ENCODE data around the gene DHX34. TPM values are rescaled to one million over a fixed set of nuclear protein-coding genes. Genes with fewer than 3 reads are reported as not detected.
A peak's percentile ranks its signal among the peaks of the same experiment; 100 is the strongest.
"Not testable (repeated sequence)": the region's sequence is repeated elsewhere in the genome, so short reads cannot be mapped to it uniquely, and the experiment has no call there.

Gene DHX34
- polyA plus RNA-seq, 2 donors, result 9.4 to 15.6 TPM

DNA sequence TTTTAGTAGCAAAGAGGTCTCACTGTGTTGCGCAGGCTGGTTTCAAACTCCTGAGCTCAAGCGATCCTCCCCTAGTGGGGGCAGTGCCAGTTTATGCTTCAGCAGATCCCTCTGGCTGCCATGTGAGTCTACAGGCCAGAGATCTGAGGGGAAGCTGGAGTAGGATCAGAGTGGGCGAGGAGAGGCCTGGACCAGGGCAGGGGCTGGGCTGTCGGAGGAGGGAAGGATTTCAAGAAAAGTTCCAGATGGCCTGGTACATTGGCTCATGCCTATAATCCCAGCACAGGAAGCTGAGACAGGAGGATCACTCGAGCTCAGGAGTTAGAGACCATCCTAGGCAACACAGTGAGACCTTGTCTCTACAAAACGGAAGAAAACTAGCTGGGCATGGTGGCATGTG is 9.8 kb downstream of the DHX34 start:
- Histone ChIP-seq H3K27ac (ENCODE audit: low read depth in 2 of 2, low read length in 1 of 2) (no peak overlapping the region), H3K36me3 (ENCODE audit: control insufficient read depth in 2 of 2, insufficient read depth in 2 of 2, low read length in 1 of 2) (peaks cover 16 to 57% of the 10 kb centered on the region in 2 donors), H3K4me3 (ENCODE audit: low read depth in 1 of 2, low read length in 2 of 2) (no peak overlapping the region), H3K27me3 (ENCODE audit: control insufficient read depth in 1 of 2, insufficient read depth in 2 of 2, low read length in 2 of 2) (no peaks in the 10 kb centered on the region), H3K4me1 (ENCODE audit: control insufficient read depth in 2 of 2, insufficient read depth in 2 of 2, low read length in 1 of 2) (peaks cover 0 to 2% of the 10 kb centered on the region in 2 donors), H3K9me3 (ENCODE audit: control insufficient read depth in 2 of 2, insufficient read depth in 1 of 2, low read depth in 1 of 2, low read length in 1 of 2) (no peaks in the 10 kb centered on the region)
- WGBS, 2 donors, result 81 to 90% methylated on average over 6 of the region's 6 CpGs

DNA sequence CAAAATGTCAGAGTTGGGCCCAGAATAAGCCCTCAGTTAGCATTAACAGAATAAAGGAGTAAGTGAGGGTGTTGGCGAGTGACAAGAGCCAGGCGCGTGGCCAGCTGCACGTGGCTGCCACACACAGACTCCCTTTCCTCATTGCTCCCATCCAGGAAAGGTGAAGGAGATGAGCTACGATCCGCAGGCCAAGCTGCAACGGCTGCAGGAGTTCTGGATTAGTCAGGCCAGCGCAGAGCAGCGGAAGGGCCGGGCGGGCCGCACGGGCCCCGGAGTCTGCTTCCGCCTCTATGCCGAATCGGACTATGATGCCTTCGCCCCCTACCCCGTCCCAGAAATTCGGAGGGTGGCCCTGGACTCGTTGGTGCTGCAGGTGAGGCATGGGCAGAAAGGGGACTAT is 13.2 kb downstream of the DHX34 start:
- peaks cover 11 to 56% of the 10 kb centered on the region in 2 donors for H3K36me3 ChIP-seq (ENCODE audit: control insufficient read depth in 2 of 2, insufficient read depth in 2 of 2, low read length in 1 of 2)
- H3K4me1 ChIP-seq (ENCODE audit: control insufficient read depth in 2 of 2, insufficient read depth in 2 of 2, low read length in 1 of 2), result peaks cover 0 to 2% of the 10 kb centered on the region in 2 donors
- WGBS, 2 donors, result 95 to 96% methylated on average over 21 of the region's 21 CpGs
- H3K27me3 ChIP-seq (ENCODE audit: control insufficient read depth in 1 of 2, insufficient read depth in 2 of 2, low read length in 2 of 2), result no peaks in the 10 kb centered on the region
- no peak overlapping the region for H3K4me3 ChIP-seq (ENCODE audit: low read depth in 1 of 2, low read length in 2 of 2)
- no peak overlapping the region for H3K27ac ChIP-seq (ENCODE audit: low read depth in 2 of 2, low read length in 1 of 2)
- no peaks in the 10 kb centered on the region for H3K9me3 ChIP-seq (ENCODE audit: control insufficient read depth in 2 of 2, insufficient read depth in 1 of 2, low read depth in 1 of 2, low read length in 1 of 2)

DNA sequence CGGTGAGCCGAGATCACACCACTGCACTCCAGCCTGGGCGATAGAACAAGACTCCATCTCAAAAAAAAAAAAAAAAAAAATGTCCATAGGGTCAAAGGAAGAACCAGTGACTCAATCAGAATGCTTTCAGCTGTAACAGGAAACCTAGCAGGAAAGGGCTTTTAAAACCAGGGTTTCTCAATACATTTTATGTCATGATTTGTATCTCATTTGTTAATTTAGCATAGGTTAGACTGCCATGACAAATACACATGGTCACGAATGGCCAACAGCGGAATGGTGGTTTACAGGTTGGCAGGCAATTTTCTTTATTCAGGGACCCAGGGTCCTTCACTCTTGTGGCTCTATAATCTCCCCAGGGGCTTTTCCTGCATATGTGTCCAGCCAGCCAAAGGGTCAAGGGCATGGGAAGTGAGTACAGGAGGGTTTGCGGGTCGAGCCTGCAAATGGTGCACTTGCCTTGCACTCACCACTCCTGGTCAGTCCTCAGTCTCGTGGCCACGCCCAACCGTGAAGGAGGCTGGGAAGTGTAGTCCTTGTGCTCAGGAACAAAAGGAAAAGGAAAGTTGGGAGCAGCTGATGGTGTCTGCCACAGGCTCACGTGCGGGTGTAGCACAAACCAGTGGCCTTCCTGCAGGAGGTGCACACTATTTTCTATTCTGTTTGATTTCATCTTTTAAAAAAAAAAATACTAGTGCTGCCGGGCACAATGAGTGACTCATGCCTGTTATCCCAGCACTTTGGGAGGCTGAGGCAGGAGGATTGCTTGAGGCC is 14.8 kb downstream of the DHX34 start:
- Histone ChIP-seq H3K27me3 (ENCODE audit: control insufficient read depth in 1 of 2, insufficient read depth in 2 of 2, low read length in 2 of 2) (no peaks in the 10 kb centered on the region), H3K4me3 (ENCODE audit: low read depth in 1 of 2, low read length in 2 of 2) (no peak overlapping the region), H3K4me1 (ENCODE audit: control insufficient read depth in 2 of 2, insufficient read depth in 2 of 2, low read length in 1 of 2) (peaks cover 0 to 2% of the 10 kb centered on the region in 2 donors), H3K36me3 (ENCODE audit: control insufficient read depth in 2 of 2, insufficient read depth in 2 of 2, low read length in 1 of 2) (peaks cover 4 to 43% of the 10 kb centered on the region in 2 donors), H3K27ac (ENCODE audit: low read depth in 2 of 2, low read length in 1 of 2) (no peak overlapping the region), H3K9me3 (ENCODE audit: control insufficient read depth in 2 of 2, insufficient read depth in 1 of 2, low read depth in 1 of 2, low read length in 1 of 2) (no peaks in the 10 kb centered on the region)
- WGBS, 2 donors, result 82 to 85% methylated on average over 13 of the region's 13 CpGs

DNA sequence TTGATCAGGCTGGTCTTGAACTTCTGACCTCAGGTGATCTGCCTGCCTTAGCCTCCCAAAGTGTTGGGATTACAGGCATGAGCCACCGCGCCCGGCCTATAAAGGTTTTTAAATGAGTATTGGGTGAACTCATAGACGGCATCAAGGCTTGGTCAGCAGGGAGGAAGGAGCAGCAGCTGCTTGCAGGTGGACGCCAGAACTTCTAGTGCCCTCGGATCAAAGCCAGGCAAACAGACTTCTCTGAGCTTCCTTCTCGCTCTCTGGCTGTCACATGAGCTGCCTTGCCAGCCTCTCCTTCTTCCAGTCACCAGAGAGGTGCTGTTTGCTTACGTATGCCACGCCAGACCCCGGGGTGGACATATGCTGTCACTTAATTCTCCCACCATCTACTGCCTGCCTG is 16.3 kb downstream of the DHX34 start:
- H3K27ac ChIP-seq (ENCODE audit: low read depth in 2 of 2, low read length in 1 of 2); H3K9me3 ChIP-seq (ENCODE audit: control insufficient read depth in 2 of 2, insufficient read depth in 1 of 2, low read depth in 1 of 2, low read length in 1 of 2); H3K27me3 ChIP-seq (ENCODE audit: control insufficient read depth in 1 of 2, insufficient read depth in 2 of 2, low read length in 2 of 2); H3K4me1 ChIP-seq (ENCODE audit: control insufficient read depth in 2 of 2, insufficient read depth in 2 of 2, low read length in 1 of 2); H3K4me3 ChIP-seq (ENCODE audit: low read depth in 1 of 2, low read length in 2 of 2): not testable (repeated sequence)
- peaks cover 12 to 47% of the 10 kb centered on the region in 2 donors for H3K36me3 ChIP-seq (ENCODE audit: control insufficient read depth in 2 of 2, insufficient read depth in 2 of 2, low read length in 1 of 2)
- WGBS, 2 donors, result 92 to 95% methylated on average over 9 to 10 of the region's 10 CpGs

DNA sequence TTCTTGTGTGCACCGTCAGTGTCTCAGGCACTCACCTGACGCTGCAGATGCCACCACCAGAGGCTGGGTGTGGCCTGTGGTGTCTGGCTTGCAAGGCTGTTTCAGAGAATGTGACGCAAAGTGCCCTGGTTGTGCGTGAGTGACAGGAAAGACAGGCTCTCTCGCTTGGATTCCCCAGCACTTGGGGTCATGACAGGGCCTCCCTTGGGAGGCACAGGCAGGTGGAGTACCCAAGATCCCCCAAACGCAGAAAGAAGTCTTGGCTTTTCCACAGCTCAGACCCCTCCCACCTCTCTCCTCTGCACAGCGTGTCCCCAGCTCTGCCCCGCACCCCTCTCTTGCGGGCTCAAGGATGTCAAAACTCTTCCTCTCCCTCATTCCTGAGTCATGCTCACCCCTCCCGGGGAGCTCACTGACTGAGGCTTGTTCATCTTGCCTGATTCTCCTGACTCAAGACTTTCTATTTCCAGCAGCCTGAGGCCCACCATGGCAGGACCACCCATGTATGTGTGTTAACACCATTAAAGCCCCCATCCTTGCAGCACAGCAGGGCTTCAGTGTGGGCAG is 21.0 kb downstream of the DHX34 start:
- Histone ChIP-seq H3K4me3 (ENCODE audit: low read depth in 1 of 2, low read length in 2 of 2) (no peak overlapping the region), H3K9me3 (ENCODE audit: control insufficient read depth in 2 of 2, insufficient read depth in 1 of 2, low read depth in 1 of 2, low read length in 1 of 2) (no peaks in the 10 kb centered on the region), H3K36me3 (ENCODE audit: control insufficient read depth in 2 of 2, insufficient read depth in 2 of 2, low read length in 1 of 2) (peaks cover 15 to 52% of the 10 kb centered on the region in 2 donors), H3K4me1 (ENCODE audit: control insufficient read depth in 2 of 2, insufficient read depth in 2 of 2, low read length in 1 of 2) (no peaks in the 10 kb centered on the region), H3K27me3 (ENCODE audit: control insufficient read depth in 1 of 2, insufficient read depth in 2 of 2, low read length in 2 of 2) (no peaks in the 10 kb centered on the region), H3K27ac (ENCODE audit: low read depth in 2 of 2, low read length in 1 of 2) (peak overlapping the region in 1 of 2 donors; percentile 72)
- 72 to 79% methylated on average over 10 of the region's 10 CpGs for WGBS, 2 donors

DNA sequence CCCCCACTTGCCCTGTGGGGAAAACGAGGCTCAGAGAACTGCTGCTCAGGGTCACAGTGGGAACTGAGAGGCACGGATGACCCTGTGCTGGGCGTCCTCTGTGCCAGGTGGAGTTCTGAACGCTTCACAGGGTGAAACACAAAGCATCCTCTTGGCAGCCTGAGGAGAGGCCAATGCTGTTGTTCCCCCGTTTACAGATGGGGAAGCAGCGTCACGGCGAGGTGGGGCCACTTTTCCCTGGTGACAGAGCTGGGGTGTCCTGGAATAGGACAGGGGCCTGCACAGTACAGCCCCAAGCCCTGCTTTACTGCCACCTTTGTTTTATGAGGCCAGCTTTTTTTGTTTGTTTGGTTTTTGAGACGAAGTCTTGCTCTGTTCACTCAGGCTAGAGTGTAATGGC is 22.1 kb downstream of the DHX34 start:
- Histone ChIP-seq H3K9me3 (ENCODE audit: control insufficient read depth in 2 of 2, insufficient read depth in 1 of 2, low read depth in 1 of 2, low read length in 1 of 2) (no peaks in the 10 kb centered on the region), H3K36me3 (ENCODE audit: control insufficient read depth in 2 of 2, insufficient read depth in 2 of 2, low read length in 1 of 2) (peaks cover 22 to 59% of the 10 kb centered on the region in 2 donors), H3K4me3 (ENCODE audit: low read depth in 1 of 2, low read length in 2 of 2) (no peak overlapping the region), H3K4me1 (ENCODE audit: control insufficient read depth in 2 of 2, insufficient read depth in 2 of 2, low read length in 1 of 2) (no peaks in the 10 kb centered on the region), H3K27me3 (ENCODE audit: control insufficient read depth in 1 of 2, insufficient read depth in 2 of 2, low read length in 2 of 2) (no peaks in the 10 kb centered on the region), H3K27ac (ENCODE audit: low read depth in 2 of 2, low read length in 1 of 2) (no peak overlapping the region)
- WGBS, 2 donors, result 87 to 91% methylated on average over 9 of the region's 9 CpGs

DNA sequence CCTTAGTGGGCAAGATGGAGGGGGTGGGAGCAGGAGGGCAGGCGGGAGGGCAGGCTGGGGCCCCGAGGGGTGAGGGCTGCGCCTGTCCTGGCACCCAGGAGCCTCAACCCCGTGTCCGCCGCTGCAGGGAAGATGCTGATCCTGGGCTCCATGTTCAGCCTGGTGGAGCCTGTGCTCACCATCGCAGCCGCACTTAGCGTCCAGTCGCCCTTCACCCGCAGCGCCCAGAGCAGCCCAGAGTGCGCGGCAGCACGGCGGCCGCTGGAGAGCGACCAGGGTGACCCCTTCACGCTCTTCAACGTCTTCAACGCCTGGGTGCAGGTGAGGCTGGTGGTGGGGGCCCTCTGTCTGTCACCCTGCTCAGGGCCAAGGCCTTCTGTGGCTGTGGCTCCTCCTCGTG is 23.5 kb downstream of the DHX34 start:
- no peaks in the 10 kb centered on the region for H3K4me1 ChIP-seq (ENCODE audit: control insufficient read depth in 2 of 2, insufficient read depth in 2 of 2, low read length in 1 of 2)
- peaks cover 22 to 69% of the 10 kb centered on the region in 2 donors for H3K36me3 ChIP-seq (ENCODE audit: control insufficient read depth in 2 of 2, insufficient read depth in 2 of 2, low read length in 1 of 2)
- H3K9me3 ChIP-seq (ENCODE audit: control insufficient read depth in 2 of 2, insufficient read depth in 1 of 2, low read depth in 1 of 2, low read length in 1 of 2), result no peaks in the 10 kb centered on the region
- WGBS, 2 donors, result 97% methylated on average over 22 of the region's 22 CpGs
- no peaks in the 10 kb centered on the region for H3K27me3 ChIP-seq (ENCODE audit: control insufficient read depth in 1 of 2, insufficient read depth in 2 of 2, low read length in 2 of 2)
- no peak overlapping the region for H3K4me3 ChIP-seq (ENCODE audit: low read depth in 1 of 2, low read length in 2 of 2)
- no peak overlapping the region for H3K27ac ChIP-seq (ENCODE audit: low read depth in 2 of 2, low read length in 1 of 2)

DNA sequence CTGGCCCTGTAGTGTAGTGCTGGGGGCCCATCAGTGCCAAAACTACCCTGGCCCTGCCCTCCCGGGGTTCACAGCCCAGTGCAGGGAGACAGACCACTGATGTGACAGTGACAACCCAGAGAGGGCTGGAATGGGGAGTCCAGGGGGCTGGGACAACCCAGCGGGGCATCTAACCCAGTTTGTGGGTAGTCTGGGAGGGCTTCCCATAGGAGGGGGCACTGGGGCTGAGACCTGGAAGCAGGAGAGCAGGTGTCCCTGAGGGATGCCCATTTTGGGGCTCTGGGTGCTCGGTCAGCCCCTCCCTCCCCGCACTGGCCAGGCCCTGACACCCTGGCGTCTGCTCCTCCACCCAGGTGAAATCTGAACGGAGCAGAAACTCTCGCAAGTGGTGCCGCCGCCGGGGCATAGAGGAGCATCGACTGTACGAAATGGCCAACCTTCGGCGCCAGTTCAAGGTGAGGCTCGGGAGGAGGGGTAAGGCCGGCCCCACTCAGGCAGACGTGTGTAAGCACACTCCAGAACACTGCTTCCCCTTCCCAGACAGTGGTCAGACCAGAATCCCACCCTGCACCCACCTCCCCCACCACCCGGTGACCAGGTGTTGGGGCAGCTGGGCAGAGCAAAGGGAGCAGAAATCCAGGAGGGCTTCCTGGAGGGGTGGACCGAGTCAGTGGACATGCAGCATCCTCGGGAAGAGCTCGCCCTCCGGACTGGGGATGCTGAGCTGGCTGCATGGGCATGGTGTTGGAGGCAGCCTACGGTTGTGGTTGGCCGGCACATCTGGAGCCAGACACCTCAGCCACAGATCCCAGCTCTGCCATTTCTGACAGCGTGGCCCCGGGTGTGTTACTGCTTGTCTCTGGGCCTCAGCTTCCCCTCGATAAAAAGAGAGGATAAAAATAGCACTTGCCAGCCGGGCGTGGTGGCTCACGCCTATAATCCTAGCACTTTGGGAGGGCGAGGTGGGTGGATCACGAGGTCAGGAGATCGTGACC is 24.4 kb downstream of the DHX34 start:
- H3K4me1 ChIP-seq (ENCODE audit: control insufficient read depth in 2 of 2, insufficient read depth in 2 of 2, low read length in 1 of 2), result no peaks in the 10 kb centered on the region
- no peaks in the 10 kb centered on the region for H3K27me3 ChIP-seq (ENCODE audit: control insufficient read depth in 1 of 2, insufficient read depth in 2 of 2, low read length in 2 of 2)
- no peaks in the 10 kb centered on the region for H3K9me3 ChIP-seq (ENCODE audit: control insufficient read depth in 2 of 2, insufficient read depth in 1 of 2, low read depth in 1 of 2, low read length in 1 of 2)
- no peak overlapping the region for H3K27ac ChIP-seq (ENCODE audit: low read depth in 2 of 2, low read length in 1 of 2)
- no peak overlapping the region for H3K4me3 ChIP-seq (ENCODE audit: low read depth in 1 of 2, low read length in 2 of 2)
- 91% methylated on average over 33 of the region's 33 CpGs for WGBS, 2 donors
- peaks cover 22 to 77% of the 10 kb centered on the region in 2 donors for H3K36me3 ChIP-seq (ENCODE audit: control insufficient read depth in 2 of 2, insufficient read depth in 2 of 2, low read length in 1 of 2)

DNA sequence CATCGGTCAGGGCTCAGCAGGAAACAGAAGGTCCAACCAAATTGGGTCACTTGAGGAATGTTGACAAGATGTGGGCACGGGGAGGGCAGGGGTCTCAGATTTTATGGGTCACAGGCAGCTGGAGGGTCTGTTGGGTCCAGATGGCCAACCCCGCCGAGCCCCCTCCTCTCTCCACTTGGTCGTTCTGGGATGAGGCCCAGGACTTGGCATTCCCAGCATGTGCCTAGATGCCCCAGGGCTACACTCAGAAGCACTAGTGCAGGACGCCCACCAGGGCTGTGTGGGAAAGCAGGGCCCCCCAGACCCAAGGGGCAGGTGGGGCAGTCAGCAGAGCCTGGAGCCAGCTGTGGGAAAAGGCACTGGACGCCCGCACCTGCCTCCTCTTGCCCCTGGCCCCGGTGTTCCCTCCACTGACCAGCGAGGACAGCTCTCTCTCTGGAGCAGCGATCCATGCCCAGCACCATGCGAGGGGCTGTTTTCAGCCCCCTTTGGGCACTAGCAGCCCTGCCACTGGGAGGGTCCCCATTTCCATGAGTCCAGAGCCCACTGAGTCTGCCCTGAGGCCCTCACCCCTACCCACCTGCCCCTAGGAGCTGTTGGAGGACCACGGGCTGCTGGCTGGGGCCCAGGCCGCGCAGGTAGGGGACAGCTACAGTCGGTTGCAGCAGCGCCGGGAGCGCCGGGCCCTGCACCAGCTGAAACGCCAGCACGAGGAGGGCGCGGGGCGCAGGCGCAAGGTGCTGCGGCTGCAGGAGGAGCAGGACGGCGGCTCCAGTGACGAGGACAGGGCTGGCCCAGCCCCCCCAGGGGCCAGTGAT is 26.0 kb downstream of the DHX34 start:
- no peak overlapping the region for H3K4me3 ChIP-seq (ENCODE audit: low read depth in 1 of 2, low read length in 2 of 2)
- H3K36me3 ChIP-seq (ENCODE audit: control insufficient read depth in 2 of 2, insufficient read depth in 2 of 2, low read length in 1 of 2), result peaks cover 15 to 75% of the 10 kb centered on the region in 2 donors
- H3K4me1 ChIP-seq (ENCODE audit: control insufficient read depth in 2 of 2, insufficient read depth in 2 of 2, low read length in 1 of 2), result no peaks in the 10 kb centered on the region
- 90 to 95% methylated on average over 26 to 30 of the region's 30 CpGs for WGBS, 2 donors
- no peak overlapping the region for H3K27ac ChIP-seq (ENCODE audit: low read depth in 2 of 2, low read length in 1 of 2)
- no peaks in the 10 kb centered on the region for H3K27me3 ChIP-seq (ENCODE audit: control insufficient read depth in 1 of 2, insufficient read depth in 2 of 2, low read length in 2 of 2)
- H3K9me3 ChIP-seq (ENCODE audit: control insufficient read depth in 2 of 2, insufficient read depth in 1 of 2, low read depth in 1 of 2, low read length in 1 of 2), result no peaks in the 10 kb centered on the region

All from esophagus (tissue), 2 donors.